ENCODE results near the gene UBE2G2.
A peak's percentile ranks its signal among the peaks of the same experiment; 100 is the strongest.

UBE2G2 gene, protein sequence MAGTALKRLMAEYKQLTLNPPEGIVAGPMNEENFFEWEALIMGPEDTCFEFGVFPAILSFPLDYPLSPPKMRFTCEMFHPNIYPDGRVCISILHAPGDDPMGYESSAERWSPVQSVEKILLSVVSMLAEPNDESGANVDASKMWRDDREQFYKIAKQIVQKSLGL

DNA sequence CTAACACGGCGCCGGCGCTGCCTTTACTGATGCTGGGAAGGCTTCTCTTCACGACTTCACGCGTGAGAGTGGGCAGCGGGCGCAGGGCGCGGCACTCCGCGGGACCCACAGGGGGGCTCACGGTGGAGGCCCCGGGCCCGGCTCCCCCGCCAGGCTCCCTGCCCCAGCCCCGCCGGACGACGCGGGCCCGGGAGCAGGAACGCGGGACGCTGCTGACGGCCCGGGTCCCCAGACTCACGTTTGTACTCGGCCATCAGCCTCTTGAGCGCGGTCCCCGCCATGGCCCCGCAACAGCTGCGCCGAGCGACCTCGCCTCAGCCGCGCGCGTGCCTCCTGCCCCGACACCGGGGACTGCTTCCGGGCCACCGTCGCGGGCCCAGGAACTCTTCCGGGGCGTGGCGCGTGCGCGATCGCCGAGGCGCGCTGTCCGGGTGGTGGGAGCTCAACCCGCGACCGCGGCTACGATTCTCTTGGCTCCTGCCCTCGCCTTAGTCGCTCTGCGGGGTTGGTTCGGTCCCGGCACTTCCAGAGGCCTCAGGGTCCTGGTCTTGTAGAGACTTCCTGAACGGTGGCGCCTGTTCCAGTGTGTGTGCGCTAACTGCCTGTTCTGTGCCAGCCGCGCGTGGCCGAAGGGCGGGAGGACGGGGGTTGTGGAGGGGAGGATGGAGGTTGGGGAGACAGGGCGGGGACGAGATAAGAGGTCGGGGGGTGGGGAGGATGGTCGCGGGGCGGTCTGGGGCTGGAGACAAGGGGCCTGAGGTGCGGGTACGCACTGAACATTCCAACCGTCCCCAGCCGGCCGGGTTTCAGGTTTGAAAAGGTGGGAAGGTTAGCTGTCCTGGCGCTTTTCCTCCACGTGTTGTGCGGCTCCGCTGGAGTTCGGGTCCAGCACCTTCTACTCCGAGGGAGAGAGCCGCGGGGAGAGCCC, at the start of gene UBE2G2:
UBE2G2 (minus strand) TSS at position 353 of the 928 bp plus-strand sequence; CDS start at position 281, 72 bp downstream.
- DNase-seq, result peak; percentile 58

DNA sequence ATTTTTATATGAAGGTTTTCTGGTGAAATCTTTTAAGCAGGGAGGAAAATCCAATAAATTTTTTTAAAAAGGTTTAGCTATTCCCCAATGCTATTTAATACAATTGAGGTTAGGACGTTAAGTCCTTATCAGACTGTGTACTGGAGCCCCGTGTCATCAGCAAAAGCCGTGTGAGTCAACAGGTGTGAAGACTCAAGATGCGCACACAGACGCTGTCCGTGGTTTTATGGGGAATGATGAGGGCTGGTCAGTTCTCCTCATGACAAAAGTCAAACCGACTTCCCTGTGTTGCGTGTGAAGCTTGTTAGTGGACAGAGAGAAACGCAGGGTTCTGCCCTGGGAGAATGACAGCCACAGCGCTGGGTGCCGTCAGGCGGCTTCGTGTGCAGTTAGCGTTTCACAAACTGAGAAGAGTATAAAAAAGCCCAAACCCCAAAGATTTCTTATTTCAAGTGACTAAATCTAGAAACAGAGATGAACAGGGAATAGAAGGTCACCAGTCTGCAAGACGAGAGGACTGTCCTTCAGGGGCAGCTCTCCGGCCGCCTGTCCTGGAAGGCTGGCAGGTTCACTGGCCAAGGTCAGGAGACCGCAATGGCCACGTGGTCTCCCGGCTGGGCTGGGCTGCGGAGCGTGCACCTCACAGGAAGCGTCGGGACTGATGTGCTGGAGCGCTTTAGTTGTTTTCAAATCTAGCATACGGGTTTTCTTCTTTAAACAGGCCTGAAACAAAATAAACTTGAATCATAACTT, 49.5 kb upstream of the UBE2G2 start:
- no peak for DNase-seq

DNA sequence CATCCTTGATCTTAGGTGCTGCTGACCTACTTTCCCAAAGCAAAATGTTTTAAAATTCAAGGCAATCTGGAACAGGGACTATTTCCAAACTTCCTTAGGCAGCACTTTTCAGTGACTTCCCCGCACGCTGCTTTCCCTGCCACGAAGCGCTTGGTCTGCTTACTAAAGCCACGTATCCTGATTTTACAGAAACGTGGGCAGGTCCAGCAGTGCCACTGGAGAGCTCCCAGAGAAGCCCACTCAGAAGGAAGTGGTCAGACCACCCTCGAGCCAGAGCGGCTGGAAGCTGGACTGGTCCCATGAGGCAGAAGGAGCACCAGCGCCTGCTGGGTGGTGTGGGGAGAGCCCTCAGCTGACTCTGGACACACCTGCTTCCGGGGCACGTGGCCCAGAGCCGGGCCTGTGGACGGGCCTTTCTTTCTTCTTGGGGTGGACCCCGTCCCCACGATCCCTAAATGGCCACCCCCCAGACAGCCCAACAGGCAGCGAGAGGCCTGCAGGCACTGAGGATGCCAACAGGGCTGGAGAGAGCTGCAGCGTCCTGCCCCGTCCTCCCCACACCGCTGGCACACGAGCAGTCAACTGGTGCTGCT, 48.7 kb upstream of the UBE2G2 start:
- DNase-seq, result no peak

DNA sequence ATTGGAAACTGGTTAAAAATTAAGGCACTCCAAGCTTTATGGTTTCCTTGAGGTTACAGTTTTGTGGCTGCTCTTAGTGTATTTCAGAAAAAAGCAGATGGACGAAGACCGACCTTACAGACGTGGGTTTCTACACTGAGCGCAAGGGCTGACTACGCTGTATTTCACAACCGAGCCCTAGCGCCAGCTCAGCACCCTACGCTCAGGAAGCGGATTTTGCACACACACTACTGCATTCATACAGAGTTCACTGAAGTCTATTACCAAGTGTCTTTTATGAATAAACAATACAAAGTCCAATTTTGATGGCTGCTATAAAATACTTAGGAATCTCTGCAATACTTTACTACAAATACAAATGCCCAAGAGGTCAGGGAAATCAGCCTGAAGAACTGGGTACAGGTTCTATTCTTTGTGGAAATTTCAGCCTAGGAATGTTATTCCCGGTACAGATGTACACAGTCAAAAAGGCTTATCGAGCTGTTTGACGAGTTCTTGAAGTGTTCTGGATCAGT, 48.1 kb upstream of the UBE2G2 start:
- no peak for DNase-seq

DNA sequence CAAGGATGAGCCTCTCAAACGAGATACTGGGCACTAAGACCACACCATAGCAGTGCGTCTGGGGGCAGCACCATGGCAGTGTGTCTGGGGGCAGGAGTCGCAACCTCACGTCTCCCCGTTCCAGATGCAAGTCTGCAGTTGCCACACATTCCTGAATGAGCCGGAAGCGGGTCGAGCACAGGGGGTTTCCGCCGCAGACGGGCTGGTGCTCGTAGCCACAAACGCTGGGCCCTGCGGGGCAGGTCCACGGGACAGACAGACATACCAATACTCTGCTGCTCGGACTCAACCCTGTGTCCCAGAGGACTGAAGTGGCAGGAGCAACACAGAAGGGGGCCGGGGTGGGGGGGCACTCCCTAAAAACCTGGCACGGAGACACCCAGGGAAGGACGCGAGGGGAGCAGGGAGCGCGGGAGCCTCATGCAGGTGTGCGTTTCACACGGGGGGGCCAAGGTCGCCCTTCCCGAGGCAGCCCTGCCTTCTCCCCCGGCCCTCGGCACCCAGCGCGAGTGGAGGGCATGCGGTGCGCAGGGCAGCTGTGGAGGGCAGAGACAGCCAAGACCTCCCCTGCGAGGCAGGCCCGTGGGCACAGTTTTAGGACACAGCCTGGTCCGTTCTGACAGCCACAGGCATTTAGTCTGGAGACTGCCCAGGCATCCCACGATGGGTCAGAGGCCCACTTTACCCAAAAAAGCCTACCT, 47.4 kb upstream of the UBE2G2 start:
- DNase-seq, result no peak

DNA sequence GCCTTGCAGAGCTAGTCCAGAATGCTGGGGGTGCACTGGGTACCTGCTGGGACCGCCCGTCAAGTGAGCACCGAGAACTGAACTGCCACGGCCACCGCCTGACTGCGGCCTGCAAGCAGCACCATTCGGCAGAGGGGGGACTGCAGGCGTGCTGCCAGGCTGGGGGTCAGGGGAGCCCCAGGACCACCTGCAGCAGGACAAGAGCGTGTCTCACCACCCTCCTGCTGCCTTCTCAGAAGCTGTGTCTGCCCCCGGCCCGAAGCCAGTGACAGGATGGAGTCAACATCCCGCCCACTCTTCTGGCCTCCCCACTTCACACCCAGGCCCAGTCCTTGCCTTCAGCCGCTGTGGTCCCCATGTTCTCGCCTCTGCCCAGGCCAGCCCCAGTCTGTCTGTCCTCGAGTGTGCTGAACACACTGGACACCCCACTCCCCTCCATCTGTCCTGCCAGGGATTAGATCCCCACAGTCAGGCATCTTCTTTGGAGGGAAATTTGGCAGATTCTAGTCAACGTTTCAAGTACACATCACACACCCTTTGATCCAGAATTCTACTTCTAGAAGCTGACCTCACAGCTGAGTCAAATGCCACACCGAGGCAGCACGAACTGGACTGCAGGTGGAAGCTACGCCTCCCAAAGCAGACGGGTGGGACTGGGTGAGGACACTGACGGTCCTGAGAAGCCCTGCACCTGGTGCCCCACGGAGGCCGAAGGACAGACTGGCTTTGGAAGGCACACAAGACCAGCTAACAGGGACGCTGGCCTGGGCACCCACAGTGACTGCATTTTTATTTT, 45.8 kb upstream of the UBE2G2 start:
- no peak for DNase-seq

DNA sequence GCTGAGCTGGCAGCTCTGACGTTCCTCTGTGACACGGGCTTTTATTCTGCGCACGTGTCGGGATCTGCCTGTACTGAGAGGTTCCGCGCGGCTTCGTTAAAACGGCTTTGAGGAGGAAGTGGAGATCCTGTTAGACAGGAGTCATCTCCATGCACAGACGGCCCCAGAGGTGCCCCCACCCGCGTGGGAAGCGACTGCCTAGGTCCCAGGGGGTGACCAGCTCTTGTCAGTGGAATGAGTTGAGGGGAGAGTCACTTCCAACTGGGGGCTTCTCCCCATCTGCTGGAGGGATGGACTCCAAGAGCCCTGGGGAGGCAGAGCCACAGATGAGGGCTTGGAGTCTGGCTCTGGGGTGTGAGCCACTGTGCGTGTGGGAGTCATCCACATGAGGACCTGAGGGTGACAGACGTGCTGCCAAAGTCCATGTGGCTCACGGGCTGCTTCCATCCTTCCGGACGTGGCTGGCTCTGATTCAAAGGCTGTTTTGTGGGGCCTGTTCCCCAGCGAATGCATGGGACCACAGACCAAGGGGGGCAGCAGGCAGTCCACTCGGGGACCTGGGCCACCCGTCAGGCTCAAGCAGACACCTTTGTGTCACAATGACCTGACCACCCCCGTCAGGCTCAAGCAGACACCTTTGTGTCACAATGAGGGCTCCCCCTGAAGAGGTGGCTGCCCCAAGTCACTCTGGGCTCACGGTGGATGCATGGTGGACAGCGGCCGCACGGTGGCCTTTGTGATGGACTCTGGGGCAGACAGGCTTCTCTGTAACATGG, 45.1 kb upstream of the UBE2G2 start:
- DNase-seq, result no peak

DNA sequence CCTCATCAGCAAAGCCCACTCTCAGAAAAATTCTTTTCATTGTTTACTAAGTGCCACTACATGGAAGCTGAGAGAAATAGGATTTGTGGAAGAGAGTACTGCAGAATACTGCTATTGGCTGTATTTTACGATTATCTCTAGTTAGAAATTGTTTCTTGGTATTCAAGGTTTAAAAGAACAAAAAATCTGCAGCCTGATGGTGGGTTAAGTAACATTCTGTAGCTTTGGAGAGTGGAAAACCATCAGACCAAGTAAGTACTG, 44.5 kb upstream of the UBE2G2 start:
- no peak for DNase-seq

DNA sequence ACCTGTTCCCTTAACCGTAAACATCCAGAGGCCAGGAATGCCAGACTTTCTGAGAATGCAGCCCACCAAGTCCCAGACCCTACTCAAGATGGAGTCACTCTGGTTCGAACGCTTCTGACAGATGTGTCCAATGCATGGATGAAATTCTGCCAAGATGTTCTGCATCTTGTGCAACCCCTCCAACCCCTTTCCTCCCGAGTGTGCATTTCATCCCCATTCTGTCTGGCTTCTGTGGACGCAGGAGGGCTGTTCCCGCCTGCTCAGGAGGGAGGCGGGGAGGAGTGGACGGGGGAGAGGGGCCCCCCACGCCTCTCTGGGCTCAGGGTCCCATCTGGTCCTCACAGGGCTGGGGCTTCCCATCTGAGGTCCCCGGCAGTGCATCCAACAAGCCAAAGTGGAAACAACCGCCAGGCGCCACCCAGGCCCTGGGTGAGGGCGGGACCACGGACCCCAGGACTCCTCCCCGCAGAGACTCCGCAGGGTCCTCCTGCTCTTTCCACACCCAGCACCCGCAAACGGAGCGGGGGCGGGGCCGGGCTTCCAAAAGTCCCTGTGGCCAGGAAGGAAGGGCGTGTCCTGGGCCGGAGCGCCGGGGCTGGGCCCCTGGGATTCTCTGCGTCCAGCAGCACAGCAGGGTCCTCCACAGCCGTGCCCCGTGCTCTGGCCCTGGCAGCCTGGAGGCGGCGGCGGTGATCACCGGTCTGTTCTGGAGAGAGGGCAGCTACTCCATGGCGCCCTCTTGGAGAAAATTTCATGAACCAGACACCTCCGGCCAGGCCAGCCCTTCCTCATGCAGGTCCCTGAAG, 44.0 kb upstream of the UBE2G2 start:
- DNase-seq, result no peak

DNA sequence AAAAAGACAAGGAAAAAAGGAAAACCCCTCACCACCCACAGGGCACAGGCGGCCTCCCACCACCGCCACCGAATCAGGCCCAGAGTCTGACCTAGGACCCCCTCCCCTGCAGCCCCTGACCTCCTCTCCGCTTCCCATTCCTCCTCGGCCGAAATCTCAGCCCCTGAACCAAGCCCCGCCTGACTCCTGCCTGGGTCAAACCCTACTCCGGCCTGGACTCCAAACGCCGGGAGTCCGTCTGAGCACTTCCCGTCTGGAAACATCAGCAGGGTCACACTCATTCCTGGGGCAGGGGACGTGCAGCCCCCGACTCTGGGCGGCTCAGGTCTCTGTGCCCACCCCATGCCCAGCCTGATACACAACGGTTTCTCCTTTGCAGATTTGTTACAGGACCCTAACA, 42.6 kb upstream of the UBE2G2 start:
- no peak for DNase-seq

DNA sequence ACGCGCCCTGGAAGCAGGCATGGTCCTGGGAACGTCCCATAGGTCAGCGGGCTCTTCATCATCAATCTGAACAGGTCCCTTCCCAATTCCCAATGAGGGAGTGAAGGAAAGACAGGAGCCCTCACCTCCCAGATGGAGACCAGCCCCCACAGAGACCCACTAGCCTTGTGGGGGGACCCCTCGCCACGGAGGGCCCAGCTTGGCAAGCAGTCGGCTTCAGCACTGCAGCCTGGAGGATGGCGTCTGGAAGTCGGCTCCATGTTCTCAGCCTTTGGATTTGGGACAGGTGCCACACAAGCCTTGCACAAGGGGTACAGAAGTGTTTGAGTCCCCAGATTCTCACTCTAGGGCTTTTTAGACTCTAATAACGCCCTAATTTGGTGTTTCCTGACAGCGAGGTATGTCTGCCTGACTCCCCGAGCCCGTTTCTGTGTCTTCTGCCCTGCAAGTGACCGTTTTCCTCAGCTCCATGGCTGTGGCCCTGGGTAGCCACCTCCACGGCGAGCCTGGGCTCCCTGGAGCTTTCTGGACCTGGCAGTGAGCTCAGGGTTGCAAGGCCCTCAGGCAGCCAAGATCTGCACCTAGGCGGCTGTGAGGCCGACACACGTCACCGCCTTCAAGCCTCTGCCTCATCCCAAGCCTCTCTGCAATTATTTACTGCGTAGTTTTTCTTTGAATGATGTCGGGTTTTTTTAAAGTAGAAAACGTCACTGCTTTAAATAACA, 41.3 kb upstream of the UBE2G2 start:
- no peak for DNase-seq

DNA sequence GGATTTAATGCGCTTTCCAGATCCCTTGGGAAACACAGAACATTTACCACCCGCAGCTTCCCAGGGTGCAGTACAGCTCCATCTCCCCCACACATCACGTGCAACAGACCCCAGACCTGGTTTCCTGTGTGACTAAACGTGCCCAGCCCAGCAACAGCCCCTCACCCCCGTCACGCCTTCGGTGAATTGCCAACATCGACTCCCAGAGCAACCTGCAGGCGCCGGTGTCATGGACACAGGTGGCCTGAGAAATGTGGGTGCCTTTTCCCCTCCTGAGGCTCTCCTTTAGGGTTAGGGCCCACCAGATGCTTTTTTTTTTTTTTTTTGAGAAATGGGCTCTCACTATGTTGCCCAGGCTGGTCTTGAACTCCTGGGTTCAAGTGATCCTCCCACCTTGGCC, 40.5 kb upstream of the UBE2G2 start:
- no peak for DNase-seq

DNA sequence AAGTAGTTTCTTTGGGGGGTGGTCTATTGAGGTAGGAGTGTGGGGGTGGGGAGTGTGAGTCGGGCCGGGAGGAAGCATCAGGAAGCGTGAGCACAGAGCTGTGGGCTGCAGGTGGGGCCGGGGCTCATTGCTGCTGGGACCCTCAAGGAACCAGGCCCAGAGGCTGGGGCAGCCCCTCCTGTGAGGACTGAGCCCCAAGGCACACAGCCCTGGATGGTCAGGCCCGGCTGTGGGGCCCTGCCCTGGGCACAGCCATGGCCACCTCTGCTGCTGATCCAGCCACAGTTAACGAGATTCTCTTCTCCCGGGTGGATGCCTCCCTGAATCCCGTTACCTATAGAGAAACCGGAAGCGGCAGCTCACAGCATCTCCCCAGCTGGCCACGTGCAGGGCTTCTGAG, 39.2 kb upstream of the UBE2G2 start:
- DNase-seq, result no peak

DNA sequence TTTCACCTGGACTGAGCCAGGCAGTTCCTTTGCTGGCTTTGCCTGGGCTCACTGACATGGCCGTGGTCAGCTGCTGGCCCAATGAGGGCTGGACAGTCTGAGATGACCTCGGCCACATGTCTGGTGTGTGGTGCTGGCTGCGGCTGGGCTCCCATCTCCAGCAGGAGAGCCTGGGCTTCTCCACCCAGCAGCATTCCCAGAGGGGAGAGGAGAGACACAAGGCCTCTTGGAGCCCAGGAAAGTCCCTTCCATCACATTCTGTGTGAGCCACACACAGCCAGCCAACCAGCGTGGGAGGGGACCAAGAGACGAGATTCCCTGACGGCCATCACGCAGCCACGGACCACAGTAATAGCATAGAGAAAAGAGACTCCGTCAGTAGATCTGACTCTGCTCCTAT, 37.3 kb upstream of the UBE2G2 start:
- DNase-seq, result no peak

DNA sequence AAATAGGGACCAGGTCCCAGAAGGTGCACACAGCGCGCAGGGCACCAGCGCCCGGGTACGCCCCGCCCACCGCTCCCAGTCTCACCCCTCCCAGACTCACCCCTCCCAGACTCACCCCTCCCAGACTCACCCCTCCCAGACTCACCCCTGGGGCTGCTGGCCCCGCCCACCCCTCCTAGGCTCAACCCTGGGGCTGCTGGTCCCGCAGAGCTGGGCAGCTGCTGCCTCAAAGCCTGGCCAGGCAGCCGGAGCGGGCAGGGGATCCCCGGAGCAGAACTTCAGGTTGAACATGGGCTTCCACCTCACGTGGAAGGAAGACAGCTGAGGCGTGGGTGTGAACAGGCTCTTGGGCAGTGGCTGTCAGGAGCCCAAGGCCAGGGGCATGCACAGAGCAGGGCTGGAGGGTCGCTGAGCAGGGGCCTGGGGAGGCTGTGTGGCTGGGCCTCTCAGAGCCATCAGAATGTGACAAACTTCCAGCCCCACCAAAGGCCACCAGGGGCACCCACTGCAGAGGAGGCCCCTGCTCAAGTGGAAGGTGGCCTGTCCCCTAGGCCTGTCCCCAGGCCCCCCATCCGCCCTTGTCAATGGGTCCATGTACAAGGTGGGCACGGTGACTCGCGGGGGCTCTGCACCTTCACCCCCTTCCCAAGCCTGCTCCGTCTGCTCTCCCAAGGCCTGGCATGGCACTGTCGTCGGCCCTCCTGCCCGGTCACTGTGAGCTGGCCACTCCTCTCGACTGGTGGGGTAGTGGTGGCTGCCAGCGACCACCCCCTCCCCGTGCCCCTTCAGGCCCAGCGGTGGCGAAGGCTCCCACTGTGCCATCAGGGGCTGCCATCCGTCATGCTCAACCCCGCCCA, 36.6 kb upstream of the UBE2G2 start:
- DNase-seq, result no peak

DNA sequence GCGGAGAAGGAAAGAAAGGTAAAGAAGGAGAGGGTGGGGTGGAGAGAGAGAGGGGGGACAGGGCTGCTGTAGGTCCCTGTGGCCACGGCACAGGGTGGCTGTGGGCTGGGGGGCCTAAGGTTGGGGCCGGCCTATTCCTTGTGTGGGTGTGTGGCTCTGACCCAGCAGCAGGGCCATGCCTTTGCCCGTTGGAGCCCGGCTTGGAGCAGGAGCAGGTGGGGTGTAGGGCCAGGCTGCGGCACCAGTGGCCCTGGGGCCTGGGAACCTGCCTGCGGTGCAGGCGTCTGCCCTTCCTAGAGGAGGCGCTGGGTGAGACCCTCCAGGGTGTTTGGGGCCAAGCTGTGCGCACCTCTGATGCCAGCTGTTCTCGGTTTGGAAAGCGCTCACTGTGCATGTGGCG, 35.9 kb upstream of the UBE2G2 start:
- no peak for DNase-seq

DNA sequence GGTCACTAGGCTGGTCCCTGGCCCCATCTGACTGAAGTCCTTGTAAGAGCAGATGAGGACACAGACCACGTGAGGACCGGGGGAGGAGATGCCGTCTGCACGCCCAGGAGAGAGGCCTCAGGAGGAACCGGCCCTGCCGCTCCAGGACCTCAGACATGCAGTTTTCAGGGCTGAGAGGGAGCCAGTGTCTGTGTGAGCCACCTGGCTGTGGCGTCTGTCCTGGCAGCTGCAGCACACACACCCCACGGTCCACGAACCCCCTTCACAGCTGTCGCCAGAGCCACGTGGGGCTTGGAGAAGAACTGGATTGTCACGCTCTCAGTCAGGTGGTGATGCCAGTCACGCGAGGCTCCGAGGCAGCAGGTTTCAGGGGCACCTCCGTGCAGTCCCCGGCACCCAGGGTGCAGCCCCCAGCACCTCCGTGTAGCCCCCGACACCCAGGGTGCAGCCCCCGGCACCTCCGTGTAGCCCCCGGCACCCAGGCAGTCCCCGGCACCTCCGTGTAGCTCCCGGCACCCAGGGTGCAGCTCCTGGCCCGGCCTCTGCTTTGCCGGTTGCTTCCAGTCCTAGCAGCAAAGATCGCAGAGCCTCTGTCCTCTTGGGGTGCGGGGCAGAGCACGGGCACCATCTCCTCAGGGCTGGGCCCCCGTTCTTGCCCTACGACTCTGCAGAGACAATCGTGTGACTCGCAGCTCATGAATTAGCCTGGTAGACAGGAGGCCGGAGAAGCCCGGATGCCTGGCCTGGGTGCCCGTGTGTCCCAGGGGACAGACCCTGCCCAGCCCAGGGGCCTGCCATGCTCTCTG, 35.2 kb upstream of the UBE2G2 start:
- DNase-seq, result no peak

DNA sequence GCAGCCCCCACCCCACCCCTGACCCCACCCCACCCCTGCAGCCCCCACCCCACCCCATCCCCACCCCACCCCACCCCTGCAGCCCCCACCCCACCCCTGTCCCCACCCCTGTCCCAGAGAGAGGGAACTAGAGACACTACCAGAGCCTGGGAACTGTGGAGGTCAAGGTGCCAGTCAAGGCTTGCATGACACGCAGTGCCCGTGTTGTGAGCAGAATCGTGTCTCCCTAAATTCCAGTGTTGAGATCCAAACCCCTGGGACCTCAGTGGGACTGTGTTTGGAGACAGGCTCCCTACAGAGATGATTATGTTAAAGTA, 34.7 kb upstream of the UBE2G2 start:
- no peak for DNase-seq
